ENCODE data around the gene RAPGEF2.

GRCh38 chr4:159150821-159151390 lies 48.0 kb downstream of the RAPGEF2 start:
- TF ChIP-seq EZH2 (IDR thresholded peaks at IDR 0.05; ENCODE audit: low read length, unreplicated experiment) = no peak
- TF ChIP-seq, protein P1, sequence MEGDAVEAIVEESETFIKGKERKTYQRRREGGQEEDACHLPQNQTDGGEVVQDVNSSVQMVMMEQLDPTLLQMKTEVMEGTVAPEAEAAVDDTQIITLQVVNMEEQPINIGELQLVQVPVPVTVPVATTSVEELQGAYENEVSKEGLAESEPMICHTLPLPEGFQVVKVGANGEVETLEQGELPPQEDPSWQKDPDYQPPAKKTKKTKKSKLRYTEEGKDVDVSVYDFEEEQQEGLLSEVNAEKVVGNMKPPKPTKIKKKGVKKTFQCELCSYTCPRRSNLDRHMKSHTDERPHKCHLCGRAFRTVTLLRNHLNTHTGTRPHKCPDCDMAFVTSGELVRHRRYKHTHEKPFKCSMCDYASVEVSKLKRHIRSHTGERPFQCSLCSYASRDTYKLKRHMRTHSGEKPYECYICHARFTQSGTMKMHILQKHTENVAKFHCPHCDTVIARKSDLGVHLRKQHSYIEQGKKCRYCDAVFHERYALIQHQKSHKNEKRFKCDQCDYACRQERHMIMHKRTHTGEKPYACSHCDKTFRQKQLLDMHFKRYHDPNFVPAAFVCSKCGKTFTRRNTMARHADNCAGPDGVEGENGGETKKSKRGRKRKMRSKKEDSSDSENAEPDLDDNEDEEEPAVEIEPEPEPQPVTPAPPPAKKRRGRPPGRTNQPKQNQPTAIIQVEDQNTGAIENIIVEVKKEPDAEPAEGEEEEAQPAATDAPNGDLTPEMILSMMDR (conservative IDR thresholded peaks at IDR 0.05; ENCODE audit: low read depth, low read length) = no peak
